Fibroblast of the conjunctiva (primary cell): Measurements from ENCODE around the gene KPNB1.

Experiments
- DNase-seq: peaks from one replicate; pipeline ENCODE4 v3.0.0-alpha.2; 2010; ENCODE audit warnings: low read depth

Gene KPNB1

GRCh38 chr17:47649153-47649971, at the start of gene KPNB1:
Gene KPNB1 (plus strand): TSS chr17:47649919. CDS start chr17:47650245, 326 bp downstream.
- peak; percentile 100 for DNase-seq

- DNase-seq: no peak
These were observed 45.7 kb upstream of the KPNB1 start for GRCh38 chr17:47603830-47604597.

- DNase-seq: peak; percentile 57
These were observed 45.2 kb upstream of the KPNB1 start for GRCh38 chr17:47604598-47604927.

- DNase-seq: no peak
These were observed 44.7 kb upstream of the KPNB1 start for GRCh38 chr17:47605011-47605410.

GRCh38 chr17:47607481-47607880, 42.2 kb upstream of the KPNB1 start:
- DNase-seq: no peak

- DNase-seq: no peak
These were observed 38.1 kb upstream of the KPNB1 start for GRCh38 chr17:47611372-47612350.

GRCh38 chr17:47615766-47616424, 33.8 kb upstream of the KPNB1 start:
- DNase-seq: peak; percentile 31

- no peak for DNase-seq
These were observed 31.3 kb upstream of the KPNB1 start for GRCh38 chr17:47618410-47618809.

- no peak for DNase-seq
These were observed 29.0 kb upstream of the KPNB1 start for GRCh38 chr17:47620503-47621245.

- DNase-seq: peak; percentile 77
These were observed 28.2 kb upstream of the KPNB1 start for GRCh38 chr17:47621293-47622179.

GRCh38 chr17:47622180-47622549, 27.6 kb upstream of the KPNB1 start:
- no peak for DNase-seq

GRCh38 chr17:47624727-47625068, 25.0 kb upstream of the KPNB1 start:
- DNase-seq: no peak

- no peak for DNase-seq
These were observed 21.6 kb upstream of the KPNB1 start for GRCh38 chr17:47628014-47628566.

GRCh38 chr17:47629826-47630225, 19.9 kb upstream of the KPNB1 start:
- DNase-seq: no peak

GRCh38 chr17:47630614-47631013, 19.1 kb upstream of the KPNB1 start:
- no peak for DNase-seq

- DNase-seq: no peak
These were observed 16.7 kb upstream of the KPNB1 start for GRCh38 chr17:47632991-47633390.

GRCh38 chr17:47633996-47634395, 15.7 kb upstream of the KPNB1 start:
- DNase-seq: no peak

- no peak for DNase-seq
These were observed 14.8 kb upstream of the KPNB1 start for GRCh38 chr17:47634870-47635269.

- DNase-seq: no peak
These were observed 14.0 kb upstream of the KPNB1 start for GRCh38 chr17:47635734-47636133.
